Stimulated activated CD8-positive, alpha-beta memory T cell treated with anti-CD3 and anti-CD28 coated beads, Interleukin-7, amount 100 ng/mL, for 48 hours (primary cell): Measurements from ENCODE around the gene PTPRK.

Experiments
- DNase-seq, 2 donors: peaks; one replicate each; pipeline ENCODE4 v3.0.0-alpha.2; 2020; ENCODE audit warnings: low read depth in 1 of 2; ENCODE audit errors: extremely low read depth in 1 of 2

The PTPRK gene

DNA sequence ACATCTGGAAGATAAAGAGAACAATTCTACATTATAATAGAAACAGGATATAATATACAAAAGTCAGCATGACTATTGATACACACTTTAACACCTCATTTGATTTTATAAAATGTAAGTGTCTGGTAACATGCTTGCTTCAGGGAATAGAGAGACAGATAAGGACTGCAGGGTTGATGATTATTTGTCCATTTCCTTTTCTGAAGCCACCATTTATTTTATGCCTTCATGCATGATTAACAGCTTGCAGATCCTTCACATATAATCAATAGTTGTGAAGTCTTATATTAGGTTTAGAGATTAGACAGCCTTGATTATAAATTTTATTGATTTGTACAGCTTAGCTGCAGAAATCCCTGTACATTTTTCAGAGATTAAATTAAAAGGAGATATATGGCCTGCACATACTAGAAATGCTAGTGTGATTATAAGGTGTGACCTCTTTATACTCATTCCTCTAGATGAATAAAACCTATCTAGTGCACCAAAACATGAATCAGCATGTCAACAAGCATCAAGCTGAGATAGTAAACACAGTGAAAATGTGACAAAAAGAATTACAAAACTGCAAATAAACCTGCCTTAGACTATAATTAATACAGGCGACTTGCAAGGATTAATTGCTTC is 420.7 kb downstream of the PTPRK start:
- DNase-seq, result no peak

DNA sequence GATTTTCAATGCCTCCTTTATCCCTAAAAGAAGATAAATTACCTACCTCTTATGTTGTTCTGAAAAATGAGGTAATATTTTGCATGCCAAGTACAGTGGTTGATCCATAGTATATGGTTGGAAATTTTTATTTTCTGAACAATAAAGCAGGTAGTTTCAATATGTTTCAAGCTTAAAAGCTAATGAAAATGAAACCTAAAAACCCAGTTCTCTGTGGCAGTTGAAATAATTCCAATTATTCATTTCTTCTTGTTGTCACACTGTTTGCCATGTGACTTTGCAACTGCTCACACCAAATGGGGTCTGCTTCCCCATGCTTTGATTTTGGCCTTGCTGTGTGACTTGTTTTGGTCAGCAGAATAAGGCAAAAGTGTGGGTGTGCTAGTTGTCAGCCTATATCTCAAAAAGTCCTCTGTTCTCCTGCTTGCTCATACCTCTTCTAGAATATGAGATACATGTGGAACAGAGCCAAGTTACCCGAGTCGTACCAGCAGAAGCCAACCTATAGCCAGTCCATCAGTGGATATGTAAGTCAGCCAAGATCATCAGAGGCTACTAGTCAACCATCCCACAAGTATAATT is 422.3 kb downstream of the PTPRK start:
- DNase-seq, result no peak

GRCh38 chr6:128097009-128097408 is 423.4 kb downstream of the PTPRK start:
- DNase-seq, result no peak

DNA sequence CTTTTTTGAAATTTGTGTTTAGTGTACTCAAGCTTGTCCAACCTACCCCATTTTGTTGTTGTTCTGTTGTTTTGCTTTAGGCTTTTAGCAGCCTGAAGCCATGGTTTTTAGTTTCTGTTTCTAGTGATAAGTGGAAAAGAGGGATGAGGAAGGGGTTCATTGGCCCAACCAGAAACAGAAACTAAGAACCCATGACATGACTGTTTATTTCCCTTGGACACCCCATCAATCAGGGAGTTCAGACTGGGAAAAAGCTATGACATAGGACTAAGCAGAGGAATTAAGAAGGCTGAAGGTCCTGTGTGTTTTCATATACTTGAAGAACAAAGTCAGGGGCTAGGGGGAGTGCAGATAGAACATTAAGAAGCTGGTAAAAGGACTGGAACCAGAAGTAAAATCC is 425.0 kb downstream of the PTPRK start:
- DNase-seq, result no peak

DNA sequence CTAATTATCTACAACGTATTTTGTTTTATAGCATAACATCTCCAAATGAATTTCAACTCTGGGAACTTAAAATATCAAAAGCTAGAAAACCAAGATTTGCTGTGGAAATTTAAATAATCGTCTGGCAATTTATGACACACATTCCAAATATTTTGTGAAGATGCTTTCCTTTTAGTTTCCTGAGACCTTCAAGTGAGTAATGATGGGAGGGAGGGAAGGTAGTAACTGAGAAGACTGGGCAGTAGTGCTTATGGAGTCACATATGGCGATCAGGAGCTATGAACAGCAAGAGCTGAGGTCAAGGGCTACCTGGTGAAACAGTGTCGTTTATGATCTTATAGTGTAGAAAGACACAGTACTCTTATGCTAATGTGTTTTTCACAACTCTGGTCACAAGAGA is 441.4 kb downstream of the PTPRK start:
- DNase-seq, result no peak

- DNase-seq, result no peak
These were observed 442.1 kb downstream of the PTPRK start for GRCh38 chr6:128078276-128078675.

DNA sequence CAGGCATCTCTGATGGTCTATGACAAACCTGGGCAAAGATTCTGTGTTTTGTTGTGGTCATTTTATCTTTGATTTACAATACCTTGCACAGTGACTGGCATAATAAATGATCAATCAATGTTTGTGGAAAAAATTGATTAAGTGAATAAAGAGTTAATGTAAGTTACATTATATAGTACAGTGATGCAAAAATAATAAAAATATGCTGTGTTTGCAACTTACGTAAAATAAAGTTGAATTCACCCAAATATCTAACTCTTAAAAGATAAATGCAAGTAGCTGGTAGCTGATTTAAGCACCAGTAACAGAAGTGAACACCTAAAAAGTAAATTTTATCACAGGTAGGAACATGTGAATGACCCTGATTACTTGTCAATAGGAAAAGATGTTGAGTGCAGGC is 443.6 kb downstream of the PTPRK start:
- no peak for DNase-seq

DNA sequence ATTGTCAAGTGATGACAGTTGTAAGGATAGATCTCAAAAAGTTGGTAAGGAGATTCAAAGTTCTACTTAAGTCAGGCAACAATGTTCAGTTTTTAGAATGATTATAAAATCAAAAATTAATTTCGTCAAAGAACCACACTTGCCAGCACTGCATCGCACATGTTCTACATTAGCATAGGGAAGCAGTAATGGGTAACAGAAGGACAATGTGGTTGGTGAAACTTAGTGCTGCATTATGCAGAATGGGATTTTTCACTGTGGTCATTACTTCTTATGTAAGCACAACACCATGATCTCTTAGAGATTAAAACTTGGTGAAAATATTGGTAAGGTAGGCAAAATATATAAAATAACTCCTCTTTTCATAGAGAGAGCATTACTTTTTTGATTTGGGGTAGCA is 445.8 kb downstream of the PTPRK start:
- no peak for DNase-seq

- no peak for DNase-seq
These were observed 447.0 kb downstream of the PTPRK start for GRCh38 chr6:128073389-128073788.

GRCh38 chr6:128071212-128071611 is 449.2 kb downstream of the PTPRK start:
- no peak for DNase-seq

DNA sequence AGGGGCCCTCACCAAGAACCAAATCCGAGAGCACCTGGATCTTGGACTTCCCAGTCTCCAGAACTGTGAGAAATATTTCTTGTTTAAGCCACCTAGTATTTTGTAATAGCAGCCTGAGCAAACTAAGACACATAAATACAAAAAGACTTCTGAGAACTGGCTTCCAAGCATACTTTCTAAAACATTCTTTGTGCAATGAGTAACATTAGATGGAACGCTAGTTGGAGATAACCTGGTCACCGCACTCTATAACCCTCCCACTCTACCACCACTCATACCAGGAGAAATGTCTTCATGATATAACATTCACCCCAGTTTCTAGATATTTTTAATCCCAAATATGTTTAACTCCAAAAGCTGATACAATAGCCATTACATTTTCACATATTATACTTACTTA is 450.0 kb downstream of the PTPRK start:
- DNase-seq, result no peak

GRCh38 chr6:128069188-128069587 is 451.2 kb downstream of the PTPRK start:
- DNase-seq, result no peak

- no peak for DNase-seq
These were observed 452.3 kb downstream of the PTPRK start for GRCh38 chr6:128068119-128068479.

GRCh38 chr6:128067446-128068118 is 452.8 kb downstream of the PTPRK start:
- DNase-seq, result no peak

GRCh38 chr6:128065072-128065471 is 455.3 kb downstream of the PTPRK start:
- DNase-seq, result no peak

DNA sequence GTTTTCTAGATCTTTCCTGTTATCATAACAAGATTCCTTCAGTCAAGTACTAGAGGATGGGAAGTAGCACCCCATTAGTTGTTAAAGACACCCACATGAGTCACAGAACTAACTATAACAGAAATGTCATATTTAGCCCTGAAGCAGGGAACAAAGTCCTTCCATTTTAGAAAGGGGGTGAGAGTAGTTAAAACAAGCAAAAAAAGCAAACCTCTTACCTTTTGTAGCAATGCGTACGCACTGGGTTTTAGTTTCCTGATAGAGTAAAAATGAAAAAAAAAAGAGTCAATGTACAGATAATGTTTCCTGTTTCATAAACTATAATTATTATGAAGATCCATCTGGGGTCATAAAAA is 455.9 kb downstream of the PTPRK start:
- DNase-seq, result no peak

GRCh38 chr6:128063850-128064539 is 456.4 kb downstream of the PTPRK start:
- DNase-seq, result no peak

DNA sequence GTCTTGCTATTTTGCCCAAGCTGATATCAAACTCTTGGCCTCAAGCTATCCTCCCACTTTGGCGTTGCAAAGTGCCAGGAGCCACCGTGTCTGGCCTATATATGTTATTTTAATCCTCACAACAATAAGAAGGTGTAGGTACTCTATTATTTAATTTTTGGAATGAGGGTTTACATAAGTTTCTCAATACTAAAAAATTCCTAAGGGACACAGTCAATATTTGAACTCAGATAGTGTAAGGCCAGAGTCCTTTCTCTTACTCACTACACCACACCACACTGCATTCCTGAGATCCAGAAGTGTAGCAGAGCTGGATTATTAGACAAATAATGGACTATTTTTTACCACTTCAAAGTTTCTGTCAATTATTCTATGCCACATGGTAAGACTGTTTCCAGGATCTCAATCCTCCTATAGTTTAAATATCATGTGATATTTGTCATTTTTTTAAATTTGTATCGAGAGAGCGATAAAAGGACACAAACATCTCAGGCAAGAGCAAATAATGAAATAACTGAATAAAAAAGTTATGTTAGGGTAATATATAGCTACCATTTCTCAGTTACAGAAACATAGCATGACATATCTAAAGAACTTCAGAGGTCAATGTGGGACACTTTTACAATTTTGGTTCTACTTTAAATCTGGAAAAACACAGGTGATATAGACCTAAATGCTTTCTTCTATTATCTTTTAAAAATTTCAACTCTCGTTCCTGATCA is 457.4 kb downstream of the PTPRK start:
- DNase-seq, result no peak

GRCh38 chr6:128057946-128058345 is 462.5 kb downstream of the PTPRK start:
- DNase-seq, result no peak

- no peak for DNase-seq
These were observed 462.9 kb downstream of the PTPRK start for GRCh38 chr6:128057541-128057940.

DNA sequence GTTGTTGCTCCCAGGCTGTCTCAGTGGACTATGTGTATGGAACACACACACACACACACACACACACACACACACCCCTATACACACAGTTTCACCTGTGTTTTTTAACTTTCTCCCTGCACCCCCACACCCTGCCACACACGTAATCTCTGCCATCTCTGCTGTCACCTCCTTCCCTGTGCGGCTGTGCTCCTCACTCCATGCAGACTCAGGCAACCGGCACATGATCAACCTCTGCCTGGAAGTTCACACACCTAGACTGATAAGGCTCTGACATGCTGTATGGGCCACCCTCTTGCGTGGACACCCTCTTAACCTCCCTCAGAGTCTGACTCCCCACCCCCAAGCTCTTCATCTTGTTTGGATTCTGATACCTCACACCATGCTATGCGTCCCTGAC is 467.3 kb downstream of the PTPRK start:
- no peak for DNase-seq
